HG03060 (cell line): ENCODE measurements around the gene ERC2.
"Not testable (repeated sequence)": the region's sequence is repeated elsewhere in the genome, so short reads cannot be mapped to it uniquely, and the experiment has no call there.

Experiments used
- ATAC-seq: cut with Tn5 transposase; IDR thresholded peaks from one replicate; pipeline ENCODE4 v1.9.1; 2021; ENCODE audit warnings: low read depth, moderate number of reproducible peaks; ENCODE audit not compliant: unreplicated experiment

Gene ERC2

GRCh38 chr3:55873523-55874254, 594.6 kb downstream of the ERC2 start:
- no peak for ATAC-seq

- no peak for ATAC-seq
These were observed 597.7 kb downstream of the ERC2 start for GRCh38 chr3:55870594-55870993.

GRCh38 chr3:55868347-55868746, 599.9 kb downstream of the ERC2 start:
- no peak for ATAC-seq

- no peak for ATAC-seq
These were observed 605.2 kb downstream of the ERC2 start for GRCh38 chr3:55863028-55863427.

- no peak for ATAC-seq
These were observed 608.1 kb downstream of the ERC2 start for GRCh38 chr3:55860049-55860721.

GRCh38 chr3:55859305-55859704, 609.0 kb downstream of the ERC2 start:
- ATAC-seq, result no peak

- ATAC-seq, result no peak
These were observed 609.5 kb downstream of the ERC2 start for GRCh38 chr3:55858727-55859126.

- no peak for ATAC-seq
These were observed 610.0 kb downstream of the ERC2 start for GRCh38 chr3:55858302-55858701.

GRCh38 chr3:55857633-55858032, 610.6 kb downstream of the ERC2 start:
- ATAC-seq, result no peak

GRCh38 chr3:55855311-55855710, 613.0 kb downstream of the ERC2 start:
- ATAC-seq, result no peak

- no peak for ATAC-seq
These were observed 613.8 kb downstream of the ERC2 start for GRCh38 chr3:55854494-55854893.

- ATAC-seq, result no peak
These were observed 615.9 kb downstream of the ERC2 start for GRCh38 chr3:55852326-55852725.

GRCh38 chr3:55842204-55842603, 626.1 kb downstream of the ERC2 start:
- no peak for ATAC-seq

GRCh38 chr3:55831876-55832275, 636.4 kb downstream of the ERC2 start:
- not testable (repeated sequence) for ATAC-seq

- ATAC-seq, result no peak
These were observed 639.6 kb downstream of the ERC2 start for GRCh38 chr3:55828712-55829111.

GRCh38 chr3:55827786-55828185, 640.5 kb downstream of the ERC2 start:
- ATAC-seq, result no peak

GRCh38 chr3:55826731-55827496, 641.4 kb downstream of the ERC2 start:
- ATAC-seq, result no peak

- ATAC-seq, result no peak
These were observed 642.2 kb downstream of the ERC2 start for GRCh38 chr3:55826097-55826496.

- no peak for ATAC-seq
These were observed 643.9 kb downstream of the ERC2 start for GRCh38 chr3:55824406-55824805.

GRCh38 chr3:55823829-55824228, 644.4 kb downstream of the ERC2 start:
- ATAC-seq, result no peak

GRCh38 chr3:55823001-55823400, 645.3 kb downstream of the ERC2 start:
- no peak for ATAC-seq
